ENCODE measurements around the gene SLX9. TPM values are rescaled to one million over a fixed set of nuclear protein-coding genes. Genes with fewer than 3 reads are reported as not detected.

SLX9 gene
- total and polyA plus RNA-seq, 2 donors (not counting 1 experiment from before 2014, with no cell fraction given): 11.7 to 15.9 TPM

GRCh38 chr21:44954281-44954771, 14.5 kb downstream of the SLX9 start:
- ATAC-seq (ENCODE audit: low read depth) (no peak), DNase-seq (no peak)
- Mint-ChIP-seq H3K4me1 (peaks cover 24% of the 10 kb centered on the region), H3K4me3 (no peak overlapping the region), H3K27me3 (no peaks in the 10 kb centered on the region), H3K27ac (no peak overlapping the region), H3K9me3 (ENCODE audit: insufficient read depth) (no peaks in the 10 kb centered on the region)
- no peak overlapping the region for H3K27ac ChIP-seq (ENCODE audit: low read length in 2 of 2)
- CTCF ChIA-PET: interaction anchor here (14.7 to 16.3 kb wide), 2 partner anchors 174 to 185 kb away, joined by 355 to 423 read pairs; no protein-coding TSS in a partner anchor
- no peaks in the 10 kb centered on the region for H3K27me3 ChIP-seq (replicated peaks in 1 of 4; ENCODE audit: control extremely low read depth in 1 of 4, control insufficient read depth in 3 of 4, insufficient read depth in 4 of 4, low read length in 3 of 4)
- H3K9me3 ChIP-seq (ENCODE audit: control extremely low read depth in 1 of 3, control insufficient read depth in 2 of 3, insufficient read depth in 1 of 3, low read length in 2 of 3): no peaks in the 10 kb centered on the region
- POLR2A ChIA-PET: no interaction called here
- peaks cover 89% of the 10 kb centered on the region for H3K79me2 ChIP-seq (ENCODE audit: control insufficient read depth, insufficient read depth, low read length)
- intact Hi-C loops (cut with micrococcal nuclease): no loop called here
- H3K4me2 ChIP-seq (replicated peaks; ENCODE audit: low read depth, low read length, poor library complexity, severe bottlenecking): no peak overlapping the region
- no peak overlapping the region for H3K4me3 ChIP-seq (ENCODE audit: control extremely low read depth in 1 of 5, extremely low read depth in 1 of 5, insufficient read depth in 1 of 5, low read depth in 2 of 5, low read length in 4 of 5)
- no peak overlapping the region for H3K9ac ChIP-seq (ENCODE audit: low read length)
- 99% methylated on average over 21 of the region's 22 CpGs for WGBS (ENCODE audit: insufficient coverage)
- TF ChIP-seq EZH2 (IDR thresholded peaks at IDR 0.05; ENCODE audit: borderline replicate concordance, insufficient read depth, low read depth, low read length, poor library complexity, severe bottlenecking): no peak
- TF ChIP-seq CTCF (IDR thresholded peaks at IDR 0.05): no peak
- no peak overlapping the region for H2AFZ ChIP-seq (ENCODE audit: insufficient read depth, low read depth, low read length, poor library complexity, severe bottlenecking)
- H3K4me1 ChIP-seq (ENCODE audit: control insufficient read depth in 2 of 2, insufficient read depth in 2 of 2, low read length in 2 of 2): peaks cover 13 to 28% of the 10 kb centered on the region in 2 donors
- peaks cover 83% of the 10 kb centered on the region for H4K20me1 ChIP-seq (ENCODE audit: control insufficient read depth, insufficient read depth, low read length, poor library complexity, severe bottlenecking)
- peaks cover 0 to 36% of the 10 kb centered on the region in 2 experiments for H3K36me3 ChIP-seq (replicated peaks in 1 of 2; ENCODE audit: control extremely low read depth in 1 of 2, control insufficient read depth in 1 of 2, extremely low read depth in 1 of 2, insufficient read depth in 2 of 2, low read length in 1 of 2)

GRCh38 chr21:44955141-44955797, 15.4 kb downstream of the SLX9 start:
- Mint-ChIP-seq H3K27ac (no peak overlapping the region), H3K27me3 (no peaks in the 10 kb centered on the region), H3K4me3 (no peak overlapping the region), H3K4me1 (peaks cover 20% of the 10 kb centered on the region), H3K9me3 (ENCODE audit: insufficient read depth) (no peaks in the 10 kb centered on the region)
- H2AFZ ChIP-seq (ENCODE audit: insufficient read depth, low read depth, low read length, poor library complexity, severe bottlenecking): no peak overlapping the region
- no peaks in the 10 kb centered on the region for H3K27me3 ChIP-seq (replicated peaks in 1 of 4; ENCODE audit: control extremely low read depth in 1 of 4, control insufficient read depth in 3 of 4, insufficient read depth in 4 of 4, low read length in 3 of 4)
- POLR2A ChIA-PET: no interaction called here
- H3K4me1 ChIP-seq (ENCODE audit: control insufficient read depth in 2 of 2, insufficient read depth in 2 of 2, low read length in 2 of 2): peaks cover 9 to 19% of the 10 kb centered on the region in 2 donors
- no peak overlapping the region for H3K4me3 ChIP-seq (ENCODE audit: control extremely low read depth in 1 of 5, extremely low read depth in 1 of 5, insufficient read depth in 1 of 5, low read depth in 2 of 5, low read length in 4 of 5)
- DNase-seq (no peak), ATAC-seq (ENCODE audit: low read depth) (no peak)
- WGBS (ENCODE audit: insufficient coverage): 94% methylated on average over 18 of the region's 21 CpGs
- intact Hi-C loops (cut with micrococcal nuclease): no loop called here
- H3K36me3 ChIP-seq (replicated peaks in 1 of 2; ENCODE audit: control extremely low read depth in 1 of 2, control insufficient read depth in 1 of 2, extremely low read depth in 1 of 2, insufficient read depth in 2 of 2, low read length in 1 of 2): peaks cover 0 to 43% of the 10 kb centered on the region in 2 experiments
- peaks cover 83% of the 10 kb centered on the region for H4K20me1 ChIP-seq (ENCODE audit: control insufficient read depth, insufficient read depth, low read length, poor library complexity, severe bottlenecking)
- no peak overlapping the region for H3K9ac ChIP-seq (ENCODE audit: low read length)
- peaks cover 84% of the 10 kb centered on the region for H3K79me2 ChIP-seq (ENCODE audit: control insufficient read depth, insufficient read depth, low read length)
- no peaks in the 10 kb centered on the region for H3K9me3 ChIP-seq (ENCODE audit: control extremely low read depth in 1 of 3, control insufficient read depth in 2 of 3, insufficient read depth in 1 of 3, low read length in 2 of 3)
- CTCF ChIA-PET: interaction anchor here (1.2 to 16.3 kb wide), 3 partner anchors 23 to 184 kb away, joined by 3 to 423 read pairs (median 355); no protein-coding TSS in a partner anchor
- H3K4me2 ChIP-seq (replicated peaks; ENCODE audit: low read depth, low read length, poor library complexity, severe bottlenecking): no peak overlapping the region
- no peak overlapping the region for H3K27ac ChIP-seq (ENCODE audit: low read length in 2 of 2)
- TF ChIP-seq EZH2 (IDR thresholded peaks at IDR 0.05; ENCODE audit: borderline replicate concordance, insufficient read depth, low read depth, low read length, poor library complexity, severe bottlenecking) (no peak), CTCF (IDR thresholded peaks at IDR 0.05) (no peak)
